ENCODE results near the gene TBXAS1. TPM values are rescaled to one million over a fixed set of nuclear protein-coding genes. Genes with fewer than 3 reads are reported as not detected.
"Not testable (repeated sequence)": the region's sequence is repeated elsewhere in the genome, so short reads cannot be mapped to it uniquely, and the experiment has no call there.

Gene TBXAS1
- total RNA-seq, 1 donor from 2014 or later = 6.2 TPM

DNA sequence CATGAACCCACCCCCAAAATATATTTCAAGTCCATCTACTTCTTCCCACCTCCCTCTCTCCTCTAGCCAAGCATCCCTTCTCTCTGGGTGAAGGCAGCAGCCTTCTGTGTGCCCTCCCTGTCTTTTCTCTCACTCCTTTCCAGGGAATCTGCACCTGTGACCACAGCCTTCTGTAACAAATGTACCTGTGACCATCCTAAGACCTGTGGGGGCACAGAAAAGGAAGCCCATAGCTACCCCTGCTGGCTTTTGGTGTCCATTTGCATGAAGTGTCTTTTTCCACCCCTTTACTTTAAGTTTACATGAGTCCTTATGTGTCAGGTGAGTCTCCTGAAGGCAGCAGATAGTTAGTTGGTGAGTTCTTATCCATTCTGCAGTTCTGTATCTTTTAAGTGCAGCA is 2.0 kb upstream of the TBXAS1 start:
- DNase-seq = no peak

DNA sequence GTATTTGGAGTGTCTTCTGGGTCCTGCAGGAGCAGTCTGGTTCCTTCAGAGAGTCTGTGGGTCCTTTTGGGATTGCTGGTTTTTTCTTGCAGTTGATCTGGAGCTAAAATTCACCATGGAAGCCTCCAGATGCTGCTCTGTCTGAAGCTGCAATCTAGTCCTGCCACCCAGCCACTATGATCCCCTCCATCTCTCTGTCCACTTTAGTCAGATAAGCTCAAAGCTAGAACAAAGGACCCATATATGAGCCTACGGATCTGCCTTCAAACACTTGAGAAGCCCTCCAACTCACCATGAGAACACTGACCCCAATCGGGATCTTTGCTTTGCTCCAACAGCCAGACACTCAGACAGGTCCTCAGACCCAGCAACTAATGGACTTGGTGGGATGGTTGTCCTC is 618 bp upstream of the TBXAS1 start:
- DNase-seq = no peak

DNA sequence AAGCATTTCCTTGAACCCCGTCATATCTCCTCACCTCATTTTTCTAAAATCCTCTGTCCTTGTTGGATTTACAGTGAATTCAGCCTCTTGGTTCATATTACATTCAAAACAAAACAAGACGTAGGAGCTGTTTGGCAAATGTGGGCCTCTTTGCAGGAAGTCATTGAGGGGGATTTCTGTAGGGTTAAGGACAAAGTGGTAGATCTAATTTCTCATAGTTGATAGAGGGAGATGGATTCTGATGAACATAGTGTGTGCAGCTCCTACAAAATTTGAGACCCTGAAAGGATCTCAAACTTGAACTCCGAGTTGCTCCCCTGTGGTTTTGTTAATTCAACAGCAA is 682 bp downstream of the TBXAS1 start:
- no peak for DNase-seq

GRCh38 chr7:139830292-139830691 is 1.2 kb downstream of the TBXAS1 start:
- DNase-seq = no peak

- DNase-seq = no peak
Observed at GRCh38 chr7:139830782-139831501, 1.9 kb downstream of the TBXAS1 start.

DNA sequence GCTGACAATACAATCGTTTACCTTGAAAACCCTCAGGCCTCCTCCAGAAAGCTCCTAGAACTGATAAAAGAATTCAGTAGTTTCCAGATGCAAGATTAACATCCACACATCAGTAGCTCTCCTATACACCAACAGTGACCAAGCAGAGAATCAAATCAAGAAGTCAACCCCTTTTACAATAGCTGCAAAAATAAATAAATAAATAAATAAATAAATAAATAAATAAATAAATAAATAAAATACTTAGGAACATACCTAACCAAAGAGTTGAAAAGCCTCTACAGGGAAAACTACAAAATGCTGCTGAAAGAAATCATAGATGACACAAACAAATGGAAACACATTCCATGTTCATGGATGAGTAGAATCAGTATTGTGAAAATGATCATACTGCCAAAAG is 6.8 kb downstream of the TBXAS1 start:
- DNase-seq = not testable (repeated sequence)

DNA sequence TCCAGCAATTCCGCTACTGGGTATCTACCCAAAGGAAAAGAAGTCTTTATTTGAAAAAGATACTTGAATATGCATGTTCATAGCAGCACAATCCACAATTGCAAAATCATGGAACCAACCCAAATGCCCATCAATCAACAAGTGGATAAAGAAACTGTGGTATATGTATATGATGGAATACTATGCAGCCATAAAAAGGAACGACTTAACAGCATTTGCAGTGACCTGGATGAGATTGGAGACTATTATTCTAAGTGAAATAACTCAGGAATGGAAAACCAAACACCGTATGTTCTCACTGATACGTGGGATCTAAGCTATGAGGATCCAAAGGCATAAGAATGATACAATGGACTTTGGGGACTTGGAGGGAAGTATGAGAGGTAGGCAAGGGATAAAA is 8.2 kb downstream of the TBXAS1 start:
- not testable (repeated sequence) for DNase-seq

DNA sequence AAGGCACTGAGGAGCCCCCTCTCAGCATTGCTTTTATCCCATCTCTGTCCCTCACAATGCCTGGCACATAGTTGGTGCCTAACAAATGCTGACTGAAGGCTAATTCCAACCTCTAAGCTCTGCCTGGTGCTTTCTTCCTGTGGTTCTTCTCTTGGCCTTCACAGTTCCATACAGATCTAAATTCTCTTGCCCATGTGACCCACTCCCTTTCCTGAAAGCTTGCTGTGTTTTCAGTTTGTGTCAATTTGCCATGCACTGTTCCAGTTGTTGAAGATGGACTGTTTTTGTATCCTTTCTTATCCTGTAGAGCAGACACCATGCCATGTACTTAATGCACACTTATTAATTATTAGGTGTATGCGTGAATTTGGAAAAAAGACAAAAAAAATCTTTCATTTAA is 9.2 kb downstream of the TBXAS1 start:
- DNase-seq = no peak

GRCh38 chr7:139838876-139839275 is 9.8 kb downstream of the TBXAS1 start:
- DNase-seq = no peak

DNA sequence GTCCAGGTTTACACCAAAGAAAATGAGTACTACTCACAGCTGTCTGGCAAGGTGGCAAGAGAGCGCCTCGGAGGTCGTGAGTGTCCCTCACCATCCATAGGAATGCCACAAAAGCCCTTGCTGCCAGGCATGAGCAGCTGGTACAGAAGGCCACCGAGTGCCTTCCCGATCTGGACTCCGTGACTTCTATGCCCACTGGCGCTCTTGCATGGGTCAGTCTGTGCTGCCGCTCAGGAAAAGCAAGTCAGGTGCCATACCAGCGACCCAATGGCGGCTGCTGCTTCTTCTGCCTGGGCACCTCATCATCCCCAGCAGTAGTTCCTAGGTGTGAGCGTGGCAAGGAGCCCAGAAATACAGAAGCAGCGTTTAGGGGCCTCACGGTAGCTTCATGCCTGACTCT is 11.7 kb downstream of the TBXAS1 start:
- no peak for DNase-seq

DNA sequence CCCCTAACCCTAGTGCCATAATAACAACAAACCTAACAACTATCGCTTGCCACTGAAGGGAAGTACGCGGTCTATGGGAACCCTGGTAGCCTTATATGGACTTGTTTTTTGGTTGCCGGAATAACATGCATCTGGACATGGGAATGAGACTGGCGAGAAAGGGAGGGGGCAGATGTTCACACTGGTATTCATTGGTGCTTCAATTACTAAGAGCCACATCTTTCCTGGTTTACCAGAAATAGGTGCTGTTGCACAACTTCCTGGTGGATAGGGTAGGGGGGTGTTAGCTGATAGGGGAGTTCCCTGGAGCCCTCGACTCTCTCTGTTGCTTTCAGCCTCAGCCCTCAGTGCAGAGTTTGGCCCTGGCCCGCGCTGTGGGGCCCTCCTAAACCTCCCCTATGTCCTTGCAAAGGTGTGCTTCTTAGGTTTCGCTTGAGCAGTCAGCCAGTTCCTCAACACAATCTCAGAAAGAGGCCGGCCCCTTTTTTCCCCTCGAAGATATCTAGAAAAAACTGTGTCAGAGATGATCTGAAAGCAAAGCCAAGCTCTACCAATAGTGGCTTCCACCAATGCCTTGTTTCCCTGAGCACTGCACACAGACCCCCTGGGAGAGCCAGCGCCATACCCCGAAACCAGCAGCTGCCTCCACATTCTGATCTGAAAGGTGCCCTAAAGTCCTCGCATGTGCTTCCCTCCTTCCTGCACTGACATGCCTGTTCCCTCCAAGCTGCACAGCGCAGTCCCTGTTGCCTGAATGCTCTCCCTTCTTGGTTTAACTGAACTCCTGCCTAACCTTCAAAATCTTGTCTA is 13.5 kb downstream of the TBXAS1 start:
- DNase-seq = no peak

DNA sequence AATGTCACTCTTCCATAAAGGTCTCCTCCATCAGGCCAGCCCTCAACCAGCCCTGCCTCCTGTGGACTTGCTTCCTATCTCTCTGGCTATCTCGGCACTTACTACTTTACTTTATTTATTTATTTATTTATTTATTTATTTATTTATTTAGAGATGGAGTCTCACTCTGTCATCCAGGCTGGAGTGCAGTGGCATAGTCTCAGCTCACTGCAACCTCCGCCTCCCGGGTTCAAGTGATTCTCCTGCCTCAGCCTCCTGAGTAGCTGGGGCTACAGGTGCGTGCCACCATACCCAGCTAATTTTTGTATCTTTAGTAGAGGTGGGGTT is 14.1 kb downstream of the TBXAS1 start:
- DNase-seq = not testable (repeated sequence)

DNA sequence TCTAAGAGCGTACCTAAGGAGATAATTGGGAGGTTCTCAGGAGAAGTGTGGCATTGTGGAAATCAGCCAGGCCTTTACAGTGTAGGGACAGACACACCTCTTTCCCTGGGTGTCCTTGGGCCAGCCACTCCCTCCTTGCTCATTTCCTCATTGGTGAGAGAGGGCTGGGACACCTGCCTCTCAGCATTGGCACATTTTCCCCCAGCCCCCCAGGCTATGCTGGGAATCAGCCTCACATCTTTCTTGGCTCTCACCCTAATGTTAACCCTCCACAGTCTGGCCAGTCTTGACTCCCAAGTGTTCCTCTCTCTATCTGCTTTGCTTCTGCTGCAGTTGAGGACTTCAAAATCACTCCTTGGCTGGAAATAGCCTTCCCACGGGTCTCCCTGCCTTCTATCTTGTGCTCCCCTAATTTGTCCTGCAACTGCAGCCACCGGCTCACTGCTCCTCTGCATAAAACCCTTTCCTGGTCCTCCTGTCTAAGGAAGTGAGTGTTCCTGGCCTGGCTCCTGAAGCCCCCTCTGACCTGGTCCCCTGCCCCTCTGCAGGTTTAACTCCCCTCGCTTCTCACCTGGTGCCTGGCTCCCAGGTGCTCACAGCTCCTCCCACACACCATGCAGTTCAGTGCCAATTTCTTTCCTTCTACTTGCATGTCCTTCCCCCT is 15.8 kb downstream of the TBXAS1 start:
- DNase-seq = no peak

- no peak for DNase-seq
Observed at GRCh38 chr7:139845443-139845805, 16.4 kb downstream of the TBXAS1 start.

DNA sequence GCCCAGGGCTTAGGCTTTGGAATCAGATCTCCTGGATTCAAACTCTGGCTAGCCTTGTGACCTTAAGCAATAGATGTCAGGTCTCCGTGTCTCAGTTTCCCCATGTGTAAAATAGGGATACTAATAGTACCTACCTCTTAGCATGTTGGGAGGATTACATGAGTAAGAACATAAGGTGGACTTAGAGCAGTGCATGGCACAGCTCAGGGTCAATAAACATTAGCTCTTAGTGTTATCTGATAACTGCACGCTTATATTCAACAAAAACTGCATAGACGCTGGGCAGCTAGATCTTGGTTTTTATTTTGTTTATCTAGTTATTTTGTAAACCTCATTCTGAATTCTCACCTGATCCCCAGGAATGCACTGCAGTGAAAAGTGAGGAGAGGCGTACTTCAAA is 17.2 kb downstream of the TBXAS1 start:
- no peak for DNase-seq

DNA sequence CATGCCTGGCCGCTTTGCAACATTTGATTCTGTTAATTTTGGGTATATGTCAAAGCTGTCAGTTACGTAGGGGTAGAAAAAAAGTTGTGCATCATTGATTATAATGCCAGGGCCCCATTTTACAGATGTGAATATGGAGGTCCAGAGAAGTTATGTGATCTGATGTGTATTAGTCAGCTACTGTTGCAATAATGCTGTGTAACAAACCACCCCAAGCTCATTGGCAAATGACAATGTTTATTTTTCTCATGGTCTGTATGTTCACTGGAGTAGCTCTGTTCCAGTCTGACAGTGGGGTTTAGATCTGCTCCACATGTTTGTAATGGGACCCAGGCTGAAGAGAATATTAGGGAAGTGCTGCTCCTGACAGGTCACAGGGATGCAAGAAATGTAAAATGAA is 19.2 kb downstream of the TBXAS1 start:
- no peak for DNase-seq

DNA sequence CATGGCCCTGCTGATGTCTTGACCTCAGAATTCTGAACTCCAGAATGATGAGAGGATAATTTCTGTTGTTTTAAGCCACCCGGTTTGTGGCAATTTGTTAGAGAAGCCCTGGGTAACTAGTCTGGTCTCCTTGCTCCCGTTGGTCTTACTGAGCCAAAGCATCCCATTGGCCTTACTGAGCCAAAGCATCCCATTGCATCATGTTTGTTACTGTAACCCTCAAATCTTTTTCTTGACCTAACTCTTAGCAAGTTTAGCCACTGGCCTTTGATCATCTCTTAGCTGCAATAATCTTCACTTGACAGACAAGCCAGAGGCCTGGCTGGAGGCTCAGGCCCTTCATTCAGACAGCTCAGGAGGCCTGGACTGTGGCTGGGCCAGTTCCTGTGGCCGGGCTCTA is 21.8 kb downstream of the TBXAS1 start:
- no peak for DNase-seq

DNA sequence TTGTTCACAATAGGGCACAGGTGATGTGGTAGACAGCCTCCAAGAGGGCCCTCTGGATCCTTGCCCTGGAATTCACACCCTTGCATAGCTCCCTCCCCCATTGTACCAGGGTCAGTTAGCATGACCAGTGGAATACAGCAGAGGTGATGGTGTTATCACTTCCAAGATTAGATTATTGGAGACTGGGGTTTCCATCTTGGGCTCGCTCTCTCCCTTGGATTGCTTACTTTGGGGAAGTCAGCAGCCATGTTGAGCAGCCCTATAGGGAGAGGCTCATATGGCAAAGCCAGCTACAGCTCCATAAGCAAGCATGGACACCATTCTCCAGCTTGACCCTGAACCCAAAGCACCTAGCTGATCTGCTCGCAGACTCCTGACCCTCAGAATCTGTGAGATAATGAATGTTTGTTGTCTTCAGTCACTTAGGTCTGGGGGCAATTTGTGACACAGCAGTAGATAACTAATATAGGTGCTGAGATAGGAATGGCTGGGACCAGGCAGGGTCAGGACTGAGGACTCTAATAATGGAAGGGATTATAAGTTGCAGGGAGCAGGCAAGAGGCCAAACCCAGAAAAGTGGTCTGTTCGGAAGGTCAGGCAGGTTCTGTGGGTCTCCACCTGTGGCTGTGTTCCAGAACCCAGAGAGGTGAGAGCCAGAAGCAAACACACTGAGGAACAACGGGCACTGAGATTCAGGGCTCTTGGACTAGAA is 22.9 kb downstream of the TBXAS1 start:
- no peak for DNase-seq

DNA sequence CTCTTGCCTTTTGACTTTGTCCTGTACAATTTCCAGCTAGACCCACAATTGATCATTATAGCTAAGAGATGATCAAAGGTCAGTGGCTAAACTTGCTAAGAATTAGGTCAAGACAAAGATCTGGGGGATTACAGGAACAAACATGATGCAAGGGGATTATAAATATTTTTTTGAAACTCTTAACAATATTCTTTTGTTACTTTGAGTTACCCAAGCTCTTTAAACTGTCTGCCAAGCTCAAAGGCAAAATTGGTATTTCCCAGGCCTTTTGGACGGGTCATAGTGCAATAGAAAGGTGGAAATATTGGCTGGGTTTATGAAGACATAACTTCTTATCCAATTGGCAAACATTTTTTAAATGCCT is 23.4 kb downstream of the TBXAS1 start:
- DNase-seq = no peak

GRCh38 chr7:139853506-139854123 is 24.6 kb downstream of the TBXAS1 start:
- DNase-seq = no peak

DNA sequence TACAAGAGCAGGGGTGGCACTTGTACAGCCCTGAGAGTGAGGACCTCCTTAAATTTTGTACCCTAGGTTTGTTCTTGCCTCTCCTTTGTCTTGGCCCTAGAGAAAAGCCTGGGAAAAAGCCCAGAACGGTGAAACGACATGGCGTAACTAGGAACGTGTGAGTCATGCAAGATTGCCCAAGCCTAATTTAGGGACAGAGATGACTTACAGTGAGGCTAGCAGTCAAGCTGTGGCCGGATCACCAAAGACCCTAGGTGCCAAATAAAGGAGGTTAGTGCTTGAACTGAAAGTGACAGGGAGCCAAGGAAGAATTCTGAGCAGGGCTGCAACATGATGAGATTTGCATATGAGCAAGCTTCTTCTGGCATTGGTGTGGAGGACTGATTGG is 25.1 kb downstream of the TBXAS1 start:
- no peak for DNase-seq

DNA sequence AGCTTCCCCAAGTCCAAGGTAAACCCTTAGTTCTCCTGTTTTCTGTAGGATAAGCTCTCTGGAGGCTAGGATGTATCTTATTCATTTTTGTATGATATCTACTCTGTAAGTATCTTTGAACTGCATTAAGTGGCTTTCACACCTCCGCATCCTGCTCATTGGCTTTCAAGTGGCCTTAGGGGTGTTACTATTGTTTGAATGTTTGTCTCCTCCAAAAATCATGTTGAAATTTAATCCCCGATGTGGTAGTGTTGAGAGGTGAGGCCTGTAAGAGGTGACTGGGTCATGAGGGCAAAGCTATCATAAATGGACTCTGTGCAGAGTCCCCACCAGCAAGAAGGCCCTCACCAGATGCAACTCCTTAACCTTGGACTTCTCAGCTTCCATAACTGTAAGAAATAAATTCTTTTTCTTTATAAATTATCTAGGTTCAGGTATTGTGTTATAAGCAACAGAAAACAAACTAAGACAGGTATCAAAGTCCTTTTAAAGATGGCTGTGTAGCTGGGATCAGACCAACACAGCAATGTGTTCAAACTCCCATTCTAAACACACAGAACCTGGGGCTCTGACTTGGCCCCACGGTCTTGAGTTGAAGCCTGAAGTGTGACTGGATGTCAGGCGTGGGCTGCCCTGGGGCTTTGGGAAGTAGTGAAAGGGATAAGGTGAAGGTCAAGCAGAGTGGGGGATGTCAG is 25.9 kb downstream of the TBXAS1 start:
- no peak for DNase-seq

All from skin of body (tissue), 2 donors.